ENCODE results near the gene FTO.

FTO gene

DNA sequence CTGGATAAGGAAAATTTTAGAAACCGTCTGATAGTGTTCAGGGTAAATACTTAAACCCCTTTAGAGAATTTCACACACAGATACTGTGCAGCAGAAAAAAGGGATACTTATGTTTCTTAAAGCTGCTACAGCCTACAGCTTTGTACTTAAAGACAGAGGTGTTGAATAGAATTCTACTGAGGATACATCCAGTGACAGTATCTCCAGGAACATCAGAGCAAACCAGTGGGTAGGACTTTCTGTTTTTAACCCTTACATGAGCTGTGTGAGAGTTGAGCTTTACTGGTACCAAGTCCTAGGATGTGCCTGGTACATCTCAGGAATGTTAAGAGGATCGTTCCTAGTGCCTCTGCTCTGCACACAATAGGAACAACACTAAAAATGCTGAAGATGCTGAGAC, 191.5 kb downstream of the FTO start:
- H3K27ac ChIP-seq = no peak overlapping the region
- TF ChIP-seq ZFX (IDR thresholded peaks at IDR 0.05) = no peak
- TF ChIP-seq, protein P1, sequence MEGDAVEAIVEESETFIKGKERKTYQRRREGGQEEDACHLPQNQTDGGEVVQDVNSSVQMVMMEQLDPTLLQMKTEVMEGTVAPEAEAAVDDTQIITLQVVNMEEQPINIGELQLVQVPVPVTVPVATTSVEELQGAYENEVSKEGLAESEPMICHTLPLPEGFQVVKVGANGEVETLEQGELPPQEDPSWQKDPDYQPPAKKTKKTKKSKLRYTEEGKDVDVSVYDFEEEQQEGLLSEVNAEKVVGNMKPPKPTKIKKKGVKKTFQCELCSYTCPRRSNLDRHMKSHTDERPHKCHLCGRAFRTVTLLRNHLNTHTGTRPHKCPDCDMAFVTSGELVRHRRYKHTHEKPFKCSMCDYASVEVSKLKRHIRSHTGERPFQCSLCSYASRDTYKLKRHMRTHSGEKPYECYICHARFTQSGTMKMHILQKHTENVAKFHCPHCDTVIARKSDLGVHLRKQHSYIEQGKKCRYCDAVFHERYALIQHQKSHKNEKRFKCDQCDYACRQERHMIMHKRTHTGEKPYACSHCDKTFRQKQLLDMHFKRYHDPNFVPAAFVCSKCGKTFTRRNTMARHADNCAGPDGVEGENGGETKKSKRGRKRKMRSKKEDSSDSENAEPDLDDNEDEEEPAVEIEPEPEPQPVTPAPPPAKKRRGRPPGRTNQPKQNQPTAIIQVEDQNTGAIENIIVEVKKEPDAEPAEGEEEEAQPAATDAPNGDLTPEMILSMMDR (conservative IDR thresholded peaks at IDR 0.05) = no peak

DNA sequence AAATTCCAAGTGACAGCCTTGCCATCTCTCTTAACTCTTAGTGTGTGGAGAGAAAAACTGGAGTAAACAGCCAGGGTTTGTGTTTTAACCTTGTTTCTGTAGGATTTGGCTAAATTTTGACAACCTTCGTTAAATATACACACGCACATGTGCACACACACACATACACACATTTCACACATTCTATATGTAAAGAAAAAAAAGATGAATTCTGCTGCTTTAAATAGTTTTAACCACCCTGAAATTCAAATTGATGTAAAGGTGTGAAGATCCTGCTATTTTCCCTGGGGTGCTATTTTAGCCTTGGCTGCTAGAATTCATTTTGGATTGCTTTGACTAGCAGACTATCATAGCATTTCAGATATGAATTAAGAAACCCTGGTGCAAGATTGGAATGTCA, 191.9 kb downstream of the FTO start:
- TF ChIP-seq, protein P1 (conservative IDR thresholded peaks at IDR 0.05) = no peak
- no peak for TF ChIP-seq ZFX (IDR thresholded peaks at IDR 0.05)
- H3K27ac ChIP-seq = no peak overlapping the region

DNA sequence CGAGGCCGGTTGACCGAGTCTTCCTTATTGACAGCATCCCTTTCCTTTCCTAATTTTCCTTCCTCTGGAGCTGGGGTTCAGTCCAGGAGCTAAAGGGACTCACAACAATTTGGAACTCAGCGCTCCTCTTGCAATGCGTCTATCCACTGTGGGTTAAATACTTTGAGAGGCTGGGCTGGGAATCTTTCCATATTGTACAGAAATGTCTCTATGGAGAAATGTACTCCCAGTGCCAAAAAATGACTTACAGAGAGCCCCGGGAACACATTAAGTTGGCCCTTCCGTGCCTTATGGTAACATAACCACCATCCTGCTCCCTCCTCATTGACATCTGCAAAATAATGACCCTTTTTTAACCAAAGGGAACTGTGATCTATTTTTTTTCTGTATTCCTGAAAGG, 192.8 kb downstream of the FTO start:
- H3K27ac ChIP-seq = no peak overlapping the region
- TF ChIP-seq, protein P1 (conservative IDR thresholded peaks at IDR 0.05) = no peak
- no peak for TF ChIP-seq ZFX (IDR thresholded peaks at IDR 0.05)

DNA sequence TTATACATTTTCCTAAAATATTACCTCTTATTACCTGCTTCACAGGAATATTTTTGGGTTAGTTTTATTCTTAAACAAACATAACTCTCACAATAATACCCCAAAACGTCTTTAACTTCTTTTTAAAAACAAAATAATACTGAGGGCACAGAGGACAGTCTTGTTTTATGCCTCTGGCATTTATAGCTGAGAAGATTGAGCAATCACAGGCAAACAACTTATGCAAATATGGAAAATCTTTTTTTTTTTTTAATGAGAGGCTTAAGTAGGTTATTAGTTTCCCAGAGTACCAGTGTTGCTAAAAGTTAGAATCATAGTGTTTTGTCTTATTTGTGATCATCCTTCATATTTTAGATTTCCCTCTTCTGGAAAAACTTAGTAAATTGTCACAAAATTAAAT, 195.0 kb downstream of the FTO start:
- peak overlapping the region; percentile 13; the same call in 1 of the 2 replicates for H3K27ac ChIP-seq
- TF ChIP-seq, protein P1 (conservative IDR thresholded peaks at IDR 0.05) = no peak
- no peak for TF ChIP-seq ZFX (IDR thresholded peaks at IDR 0.05)

DNA sequence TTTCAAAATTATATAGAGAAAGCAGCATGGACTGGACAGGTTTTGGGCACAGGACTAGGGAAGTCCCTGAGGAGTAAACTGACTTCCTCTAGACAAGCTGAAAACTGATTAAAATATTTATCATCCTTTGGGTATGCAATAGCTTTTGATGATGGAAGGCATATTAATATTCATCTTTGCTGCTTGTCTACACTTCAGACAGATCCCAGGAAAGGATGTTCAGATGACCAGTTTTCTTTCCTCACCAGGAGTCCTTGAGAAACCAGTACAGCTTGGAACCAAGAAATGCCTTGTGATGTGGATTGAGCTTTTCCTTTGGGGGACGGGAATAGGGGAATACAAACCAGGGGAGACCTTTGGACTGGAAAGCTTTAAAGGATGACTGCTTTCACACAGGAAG, 195.5 kb downstream of the FTO start:
- TF ChIP-seq, protein P1 (conservative IDR thresholded peaks at IDR 0.05) = no peak
- no peak for TF ChIP-seq ZFX (IDR thresholded peaks at IDR 0.05)
- H3K27ac ChIP-seq = no peak overlapping the region

DNA sequence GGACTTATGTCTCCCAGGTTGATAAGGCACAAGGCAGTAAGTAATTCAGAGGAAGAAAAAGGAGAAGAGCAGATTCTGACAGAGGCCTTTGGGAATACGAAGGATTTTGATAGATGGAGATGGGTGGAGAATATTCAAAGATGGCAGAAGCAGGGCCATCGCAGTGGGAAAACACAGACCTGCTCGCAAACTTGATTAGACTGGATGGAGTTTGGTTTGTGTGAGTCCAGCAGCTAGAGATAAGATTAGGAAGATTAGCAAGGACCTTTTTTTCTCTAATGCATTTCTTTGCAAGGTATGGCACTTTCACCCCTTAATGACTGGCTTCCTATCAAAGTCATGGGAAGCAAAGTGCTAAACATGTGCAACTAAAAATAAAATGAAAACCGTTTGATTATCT, 196.7 kb downstream of the FTO start:
- no peak for TF ChIP-seq ZFX (IDR thresholded peaks at IDR 0.05)
- TF ChIP-seq, protein P1 (conservative IDR thresholded peaks at IDR 0.05) = no peak

DNA sequence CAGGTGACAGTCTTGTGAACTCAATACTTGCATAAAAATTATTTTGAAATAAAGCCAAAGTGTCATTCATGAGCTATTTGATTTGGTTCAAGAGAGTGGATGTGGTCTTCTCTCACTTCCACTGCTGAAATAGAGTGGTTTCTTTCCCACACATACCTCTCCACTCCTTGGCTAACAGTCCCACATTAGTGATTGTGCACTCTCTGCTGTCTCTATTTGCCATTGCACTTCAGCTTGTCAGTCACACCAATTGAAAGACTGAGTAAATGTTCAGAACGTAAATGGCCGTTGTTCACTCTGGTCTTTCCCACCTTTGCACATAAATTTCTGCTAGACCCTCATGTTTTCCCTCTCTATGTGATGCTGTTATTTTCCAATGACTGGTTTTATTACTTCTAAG, 197.5 kb downstream of the FTO start:
- H3K27ac ChIP-seq = no peak overlapping the region
- TF ChIP-seq, protein P1 (conservative IDR thresholded peaks at IDR 0.05) = no peak
- TF ChIP-seq ZFX (IDR thresholded peaks at IDR 0.05) = no peak

More for the DNA sequence above, 196.7 kb downstream of the FTO start:
- H3K27ac ChIP-seq = no peak overlapping the region
